ENCODE results near the gene TMEM132E.

TMEM132E gene

DNA sequence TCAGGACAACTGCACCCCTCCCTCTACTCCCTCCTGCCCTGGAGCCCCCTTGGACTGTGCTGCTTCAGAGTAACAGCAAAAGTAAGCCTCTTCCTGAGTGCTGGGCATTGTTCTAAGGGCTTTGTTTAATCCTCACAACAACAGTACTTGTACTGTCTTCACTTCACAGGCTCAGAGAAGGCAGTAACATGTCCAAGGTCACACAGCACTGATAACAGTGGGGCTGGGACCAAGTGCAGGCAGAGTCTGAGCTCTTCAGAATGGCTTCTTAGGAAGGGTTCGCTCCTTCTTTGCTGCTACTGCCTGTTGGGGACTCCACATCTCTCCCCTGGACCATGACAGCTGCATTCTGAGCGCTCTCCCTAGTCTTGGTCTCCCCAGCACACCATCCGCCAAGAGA is 24.6 kb downstream of the TMEM132E start:
- H3K9me3 ChIP-seq (ENCODE audit: control insufficient read depth, insufficient read depth, low read length): no peaks in the 10 kb centered on the region
- WGBS (ENCODE audit: insufficient coverage, insufficient read length): no CpG with 5 or more reads among the region's 3 CpGs
- H3K36me3 ChIP-seq (ENCODE audit: control insufficient read depth, insufficient read depth, low read length): no peaks in the 10 kb centered on the region
- DNase-seq (ENCODE audit: low read depth, low spot score): no peak
- no peak overlapping the region for H3K27ac ChIP-seq (ENCODE audit: low read length)
- peaks cover 7% of the 10 kb centered on the region for H3K4me1 ChIP-seq (ENCODE audit: control insufficient read depth, insufficient read depth, low read length)
- no peaks in the 10 kb centered on the region for H3K27me3 ChIP-seq (ENCODE audit: control insufficient read depth, insufficient read depth, low read length)
- no peak overlapping the region for H3K4me3 ChIP-seq (ENCODE audit: low read length)

DNA sequence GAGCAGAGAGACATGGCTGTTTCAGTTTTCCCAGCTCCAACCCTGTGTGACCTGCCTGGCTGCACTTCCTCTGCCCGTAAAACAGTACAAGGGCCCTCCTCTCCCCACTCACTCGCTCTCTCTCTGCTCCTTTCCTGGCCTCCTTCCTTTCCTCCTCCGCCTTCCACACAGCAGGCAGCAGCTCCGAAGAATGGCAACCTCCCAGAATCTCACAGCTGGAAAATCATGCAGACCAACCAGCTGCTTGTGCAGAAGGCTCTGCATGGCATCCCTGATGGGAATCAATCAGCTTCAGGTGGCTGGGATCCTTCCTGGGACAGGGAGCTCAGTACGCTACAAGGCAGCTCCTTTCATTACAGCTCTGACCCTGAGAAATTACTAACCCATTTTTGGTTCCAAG is 27.4 kb downstream of the TMEM132E start:
- no CpG with 5 or more reads among the region's 5 CpGs for WGBS (ENCODE audit: insufficient coverage, insufficient read length)

DNA sequence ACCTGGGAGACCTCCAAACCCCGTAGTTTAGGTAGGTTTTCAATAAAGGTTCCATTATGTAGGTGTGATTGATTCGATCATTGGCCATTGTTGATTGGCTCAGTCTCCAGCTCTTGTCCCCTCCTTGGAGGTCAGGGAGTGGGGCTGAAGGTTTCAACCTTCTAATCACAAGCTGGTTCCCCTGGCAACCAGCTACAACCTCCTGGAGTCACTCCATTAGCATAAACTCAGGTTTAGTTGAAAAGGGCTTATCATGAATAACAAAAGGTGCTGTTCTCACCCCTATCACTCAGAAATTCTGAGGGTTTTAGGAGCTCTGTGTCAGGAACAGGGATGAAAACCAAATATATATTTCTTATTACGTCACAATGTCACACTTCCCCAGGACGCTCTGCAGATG is 28.5 kb downstream of the TMEM132E start:
- no peaks in the 10 kb centered on the region for H3K27me3 ChIP-seq (ENCODE audit: control insufficient read depth, insufficient read depth, low read length)
- H3K36me3 ChIP-seq (ENCODE audit: control insufficient read depth, insufficient read depth, low read length): no peaks in the 10 kb centered on the region
- H3K27ac ChIP-seq (ENCODE audit: low read length): no peak overlapping the region
- H3K4me1 ChIP-seq (ENCODE audit: control insufficient read depth, insufficient read depth, low read length): peaks cover 9% of the 10 kb centered on the region
- peak; percentile 52 for DNase-seq (ENCODE audit: low read depth, low spot score)
- WGBS (ENCODE audit: insufficient coverage, insufficient read length): no CpG with 5 or more reads among the region's 4 CpGs
- no peak overlapping the region for H3K4me3 ChIP-seq (ENCODE audit: low read length)
- H3K9me3 ChIP-seq (ENCODE audit: control insufficient read depth, insufficient read depth, low read length): no peaks in the 10 kb centered on the region

More for the DNA sequence above, 27.4 kb downstream of the TMEM132E start:
- no peak overlapping the region for H3K4me3 ChIP-seq (ENCODE audit: low read length)
- H3K36me3 ChIP-seq (ENCODE audit: control insufficient read depth, insufficient read depth, low read length): no peaks in the 10 kb centered on the region
- H3K27ac ChIP-seq (ENCODE audit: low read length): no peak overlapping the region
- DNase-seq (ENCODE audit: low read depth, low spot score): no peak
- no peaks in the 10 kb centered on the region for H3K9me3 ChIP-seq (ENCODE audit: control insufficient read depth, insufficient read depth, low read length)
- H3K27me3 ChIP-seq (ENCODE audit: control insufficient read depth, insufficient read depth, low read length): no peaks in the 10 kb centered on the region
- H3K4me1 ChIP-seq (ENCODE audit: control insufficient read depth, insufficient read depth, low read length): peaks cover 9% of the 10 kb centered on the region

DNA sequence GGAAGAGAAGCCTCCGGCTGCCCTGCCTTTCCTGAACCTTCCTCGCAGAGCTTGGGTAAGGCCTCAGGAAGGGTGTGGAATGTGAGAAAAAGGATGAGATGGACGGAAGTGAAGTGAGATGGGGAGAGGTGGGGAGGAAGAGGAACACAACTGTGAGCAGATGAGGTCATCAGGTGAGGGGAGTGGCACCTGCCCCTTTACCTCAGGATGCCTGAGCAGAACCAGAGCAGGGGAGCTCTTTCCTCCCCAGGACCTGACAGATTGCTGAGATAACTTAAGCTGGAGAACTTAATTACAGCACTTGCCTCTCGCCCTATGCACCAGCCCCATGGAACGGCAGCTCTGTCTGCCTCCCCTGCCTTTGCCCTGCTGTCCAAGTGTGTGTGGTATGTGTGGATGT is 29.8 kb downstream of the TMEM132E start:
- Histone ChIP-seq H3K36me3 (ENCODE audit: control insufficient read depth, insufficient read depth, low read length) (no peaks in the 10 kb centered on the region), H3K27me3 (ENCODE audit: control insufficient read depth, insufficient read depth, low read length) (no peaks in the 10 kb centered on the region), H3K9me3 (ENCODE audit: control insufficient read depth, insufficient read depth, low read length) (no peaks in the 10 kb centered on the region), H3K4me3 (ENCODE audit: low read length) (no peak overlapping the region), H3K4me1 (ENCODE audit: control insufficient read depth, insufficient read depth, low read length) (peaks cover 14% of the 10 kb centered on the region), H3K27ac (ENCODE audit: low read length) (no peak overlapping the region)
- DNase-seq (ENCODE audit: low read depth, low spot score): no peak
- WGBS (ENCODE audit: insufficient coverage, insufficient read length): 100% methylated on average over 1 of the region's 5 CpGs

DNA sequence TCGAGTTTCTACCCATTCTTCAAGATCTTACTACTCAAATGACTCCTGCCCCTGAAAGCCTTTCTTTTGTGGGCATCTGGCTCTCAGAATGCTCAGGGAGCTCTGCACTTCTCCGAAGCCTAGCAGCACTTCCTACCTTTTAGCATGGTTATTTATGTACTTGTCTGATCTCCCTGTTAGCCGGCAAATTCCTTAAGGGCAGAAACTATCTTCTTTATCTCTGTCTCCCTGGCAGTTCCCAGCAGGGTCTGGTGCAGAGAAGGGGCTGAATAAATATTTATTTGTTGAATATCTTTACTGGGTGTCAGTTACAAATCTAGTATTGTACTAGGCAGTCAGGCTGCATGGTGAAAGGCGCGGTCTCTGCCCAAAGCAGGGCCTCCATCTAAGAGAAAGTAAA is 30.7 kb downstream of the TMEM132E start:
- peaks cover 16% of the 10 kb centered on the region for H3K4me1 ChIP-seq (ENCODE audit: control insufficient read depth, insufficient read depth, low read length)
- WGBS (ENCODE audit: insufficient coverage, insufficient read length): no CpG with 5 or more reads among the region's 5 CpGs
- H3K9me3 ChIP-seq (ENCODE audit: control insufficient read depth, insufficient read depth, low read length): no peaks in the 10 kb centered on the region
- H3K27ac ChIP-seq (ENCODE audit: low read length): no peak overlapping the region
- no peak for DNase-seq (ENCODE audit: low read depth, low spot score)
- H3K4me3 ChIP-seq (ENCODE audit: low read length): no peak overlapping the region
- H3K27me3 ChIP-seq (ENCODE audit: control insufficient read depth, insufficient read depth, low read length): no peaks in the 10 kb centered on the region
- no peaks in the 10 kb centered on the region for H3K36me3 ChIP-seq (ENCODE audit: control insufficient read depth, insufficient read depth, low read length)

DNA sequence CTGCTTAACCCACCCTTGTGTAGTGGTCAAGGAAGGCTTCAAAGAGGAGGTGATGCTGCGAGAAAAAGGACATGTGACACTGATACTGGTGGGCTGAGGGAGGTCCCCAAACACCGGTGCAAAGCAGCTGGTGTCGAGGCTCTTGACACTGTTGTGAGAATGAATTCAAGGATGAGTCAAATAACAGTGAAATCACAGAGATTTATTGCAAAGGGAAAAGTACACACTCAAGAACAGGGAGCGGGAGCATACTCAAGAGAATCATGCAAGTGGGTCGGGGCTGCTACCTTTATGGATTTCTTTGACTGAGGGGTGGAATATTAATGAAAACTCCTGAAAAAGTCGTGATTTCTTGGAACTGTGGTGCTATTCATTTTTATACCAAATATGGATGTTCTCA is 31.1 kb downstream of the TMEM132E start:
- Histone ChIP-seq H3K27ac (ENCODE audit: low read length) (no peak overlapping the region), H3K27me3 (ENCODE audit: control insufficient read depth, insufficient read depth, low read length) (no peaks in the 10 kb centered on the region), H3K36me3 (ENCODE audit: control insufficient read depth, insufficient read depth, low read length) (no peaks in the 10 kb centered on the region), H3K9me3 (ENCODE audit: control insufficient read depth, insufficient read depth, low read length) (no peaks in the 10 kb centered on the region), H3K4me3 (ENCODE audit: low read length) (no peak overlapping the region), H3K4me1 (ENCODE audit: control insufficient read depth, insufficient read depth, low read length) (peaks cover 19% of the 10 kb centered on the region)
- no peak for DNase-seq (ENCODE audit: low read depth, low spot score)
- no CpG with 5 or more reads among the region's 6 CpGs for WGBS (ENCODE audit: insufficient coverage, insufficient read length)

DNA sequence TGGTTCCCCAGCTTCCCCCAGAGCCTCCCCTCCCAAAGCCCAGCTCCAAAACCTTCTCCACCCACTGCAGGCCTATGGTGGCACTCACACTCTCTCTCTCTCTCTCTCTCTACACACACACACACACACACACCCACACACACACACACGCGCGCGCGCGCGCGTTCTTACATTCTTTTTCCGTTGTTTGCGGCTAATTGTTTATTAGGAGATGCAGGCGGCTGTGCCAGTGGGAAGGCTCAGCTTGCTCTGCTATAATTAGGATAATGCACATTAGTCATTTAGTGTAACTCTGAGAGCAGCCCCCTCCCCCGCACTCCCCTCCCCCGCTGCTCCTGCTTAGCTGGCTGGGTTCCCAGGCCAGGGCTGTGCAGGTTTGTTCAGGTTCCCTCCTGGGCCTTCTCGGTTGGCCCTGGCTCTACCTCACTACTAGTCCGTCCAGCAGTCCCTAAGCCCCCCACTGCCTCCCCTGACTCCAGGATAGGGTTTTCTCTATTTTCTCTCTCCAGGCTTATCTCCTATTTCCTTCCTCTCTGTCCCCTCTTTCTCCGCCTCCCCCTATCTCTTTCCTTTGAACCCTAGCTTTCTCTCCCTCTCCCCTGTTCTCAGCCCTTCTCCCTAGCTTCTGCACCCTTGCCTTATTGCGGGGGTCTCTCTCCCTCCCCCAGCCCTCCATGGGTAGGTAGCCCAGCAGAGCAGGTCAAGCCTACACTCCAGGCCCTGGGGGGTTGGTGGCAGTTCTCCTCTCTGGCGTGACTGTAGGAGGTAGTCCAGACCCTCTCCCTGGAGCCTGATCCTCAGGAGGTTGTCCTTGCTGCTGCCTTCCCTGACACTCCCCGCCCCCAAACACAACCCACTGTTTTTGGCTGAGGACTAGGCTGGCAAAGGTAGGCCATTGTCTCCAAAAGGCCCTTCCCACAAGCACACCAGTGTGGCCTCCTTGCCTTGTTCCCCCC is 34.0 kb downstream of the TMEM132E start:
- Histone ChIP-seq H3K4me1 (ENCODE audit: control insufficient read depth, insufficient read depth, low read length) (peaks cover 23% of the 10 kb centered on the region), H3K4me3 (ENCODE audit: low read length) (no peak overlapping the region), H3K9me3 (ENCODE audit: control insufficient read depth, insufficient read depth, low read length) (no peaks in the 10 kb centered on the region), H3K36me3 (ENCODE audit: control insufficient read depth, insufficient read depth, low read length) (no peaks in the 10 kb centered on the region), H3K27me3 (ENCODE audit: control insufficient read depth, insufficient read depth, low read length) (no peaks in the 10 kb centered on the region), H3K27ac (ENCODE audit: low read length) (no peak overlapping the region)
- no peak for DNase-seq (ENCODE audit: low read depth, low spot score)
- no CpG with 5 or more reads among the region's 19 CpGs for WGBS (ENCODE audit: insufficient coverage, insufficient read length)

DNA sequence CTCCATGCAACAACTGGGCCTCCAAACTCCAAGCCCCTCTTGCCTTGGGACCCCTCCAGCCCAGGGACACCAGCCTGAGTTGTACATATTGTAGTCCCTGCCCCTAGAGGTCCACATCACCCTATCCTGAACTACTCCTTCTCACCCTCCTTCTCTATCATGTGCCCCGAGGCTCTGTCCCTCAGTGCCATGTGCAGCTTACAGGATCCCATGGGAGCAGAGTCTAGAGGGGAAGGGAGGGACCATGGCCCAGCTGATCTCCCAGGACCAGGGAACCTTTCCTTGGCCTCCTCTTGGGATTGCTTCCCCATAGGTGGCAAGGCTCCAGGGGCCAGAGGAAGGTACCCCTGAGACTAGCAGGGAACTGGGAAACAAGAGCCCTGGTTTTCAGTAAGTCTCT is 35.3 kb downstream of the TMEM132E start:
- WGBS (ENCODE audit: insufficient coverage, insufficient read length): no CpG with 5 or more reads among the region's 1 CpG
- peaks cover 20% of the 10 kb centered on the region for H3K4me1 ChIP-seq (ENCODE audit: control insufficient read depth, insufficient read depth, low read length)
- DNase-seq (ENCODE audit: low read depth, low spot score): no peak
- no peak overlapping the region for H3K4me3 ChIP-seq (ENCODE audit: low read length)
- H3K27ac ChIP-seq (ENCODE audit: low read length): no peak overlapping the region
- H3K27me3 ChIP-seq (ENCODE audit: control insufficient read depth, insufficient read depth, low read length): no peaks in the 10 kb centered on the region
- no peaks in the 10 kb centered on the region for H3K36me3 ChIP-seq (ENCODE audit: control insufficient read depth, insufficient read depth, low read length)
- H3K9me3 ChIP-seq (ENCODE audit: control insufficient read depth, insufficient read depth, low read length): no peaks in the 10 kb centered on the region

DNA sequence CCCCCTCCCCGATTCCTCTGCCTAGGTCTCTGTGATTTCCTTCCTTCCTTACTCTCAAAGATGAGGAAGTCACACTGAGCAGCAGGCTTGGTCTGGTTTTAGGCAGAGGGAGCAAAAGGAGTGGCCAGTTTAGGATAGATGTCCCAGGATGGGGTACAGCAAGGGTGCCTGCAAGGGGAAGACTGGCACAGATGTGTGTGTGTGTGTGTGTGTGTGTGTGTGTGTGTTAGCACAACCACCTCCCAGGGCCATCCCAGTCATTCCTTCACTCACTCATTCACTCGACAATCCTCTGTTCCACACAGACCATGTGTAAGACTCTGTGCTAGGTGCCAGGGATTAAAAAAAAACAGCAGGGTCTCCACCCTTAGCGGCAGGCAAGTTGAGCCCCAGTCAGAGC is 35.9 kb downstream of the TMEM132E start:
- DNase-seq (ENCODE audit: low read depth, low spot score): no peak
- H3K36me3 ChIP-seq (ENCODE audit: control insufficient read depth, insufficient read depth, low read length): no peaks in the 10 kb centered on the region
- no CpG with 5 or more reads among the region's 3 CpGs for WGBS (ENCODE audit: insufficient coverage, insufficient read length)
- H3K27ac ChIP-seq (ENCODE audit: low read length): no peak overlapping the region
- H3K27me3 ChIP-seq (ENCODE audit: control insufficient read depth, insufficient read depth, low read length): no peaks in the 10 kb centered on the region
- peaks cover 20% of the 10 kb centered on the region for H3K4me1 ChIP-seq (ENCODE audit: control insufficient read depth, insufficient read depth, low read length)
- H3K4me3 ChIP-seq (ENCODE audit: low read length): no peak overlapping the region
- no peaks in the 10 kb centered on the region for H3K9me3 ChIP-seq (ENCODE audit: control insufficient read depth, insufficient read depth, low read length)

DNA sequence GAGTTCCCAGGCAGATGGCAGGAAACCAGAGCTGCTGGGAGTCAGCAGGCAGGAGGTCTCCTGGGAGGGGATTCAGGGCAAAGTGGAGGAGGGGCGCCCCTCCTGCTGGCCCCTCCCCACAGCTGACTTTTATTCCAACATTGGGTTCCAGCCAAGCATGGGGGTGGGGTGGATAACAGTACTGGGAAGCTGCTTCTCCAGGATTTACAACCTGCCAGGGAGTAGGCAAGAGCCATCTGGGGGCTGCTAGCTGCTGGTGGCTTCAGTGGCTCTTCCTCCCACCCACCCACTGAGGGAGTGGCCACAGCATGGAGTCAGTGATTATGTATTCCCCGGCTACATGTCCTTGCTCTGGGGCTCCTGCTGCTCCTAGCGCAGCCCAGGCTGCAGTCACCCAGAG is 36.8 kb downstream of the TMEM132E start:
- no peaks in the 10 kb centered on the region for H3K9me3 ChIP-seq (ENCODE audit: control insufficient read depth, insufficient read depth, low read length)
- no CpG with 5 or more reads among the region's 3 CpGs for WGBS (ENCODE audit: insufficient coverage, insufficient read length)
- no peak for DNase-seq (ENCODE audit: low read depth, low spot score)
- H3K4me1 ChIP-seq (ENCODE audit: control insufficient read depth, insufficient read depth, low read length): peaks cover 20% of the 10 kb centered on the region
- no peaks in the 10 kb centered on the region for H3K36me3 ChIP-seq (ENCODE audit: control insufficient read depth, insufficient read depth, low read length)
- H3K27me3 ChIP-seq (ENCODE audit: control insufficient read depth, insufficient read depth, low read length): no peaks in the 10 kb centered on the region
- no peak overlapping the region for H3K27ac ChIP-seq (ENCODE audit: low read length)
- H3K4me3 ChIP-seq (ENCODE audit: low read length): no peak overlapping the region

DNA sequence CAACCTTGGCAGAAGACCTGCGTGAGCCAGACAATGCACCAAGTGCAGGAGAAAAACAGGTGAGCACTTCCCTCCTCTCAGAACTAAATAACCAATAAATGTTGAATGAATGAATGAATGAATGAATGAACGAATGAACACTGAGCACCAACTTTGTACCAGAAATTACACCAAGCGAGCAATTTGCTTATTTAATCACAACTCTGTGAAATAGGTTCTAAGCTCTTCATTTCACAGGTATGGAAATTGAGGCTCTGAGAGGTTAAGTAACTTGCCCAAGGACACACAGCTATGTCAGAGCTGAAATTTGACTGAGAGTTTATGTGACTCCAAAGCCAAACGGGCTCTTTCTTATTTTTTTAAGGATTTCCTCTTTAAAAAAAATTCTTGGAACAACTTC is 38.0 kb downstream of the TMEM132E start:
- no peak overlapping the region for H3K4me3 ChIP-seq (ENCODE audit: low read length)
- H3K9me3 ChIP-seq (ENCODE audit: control insufficient read depth, insufficient read depth, low read length): no peaks in the 10 kb centered on the region
- H3K27ac ChIP-seq (ENCODE audit: low read length): no peak overlapping the region
- no peaks in the 10 kb centered on the region for H3K27me3 ChIP-seq (ENCODE audit: control insufficient read depth, insufficient read depth, low read length)
- DNase-seq (ENCODE audit: low read depth, low spot score): no peak
- no CpG with 5 or more reads among the region's 4 CpGs for WGBS (ENCODE audit: insufficient coverage, insufficient read length)
- no peaks in the 10 kb centered on the region for H3K36me3 ChIP-seq (ENCODE audit: control insufficient read depth, insufficient read depth, low read length)
- H3K4me1 ChIP-seq (ENCODE audit: control insufficient read depth, insufficient read depth, low read length): peaks cover 20% of the 10 kb centered on the region
